ENCODE measurements around the gene GXYLT1. TPM values are rescaled to one million over a fixed set of nuclear protein-coding genes. Genes with fewer than 3 reads are reported as not detected.

The GXYLT1 gene
- total RNA-seq, 1 experiment from 2014 or later: 9.0 TPM

DNA sequence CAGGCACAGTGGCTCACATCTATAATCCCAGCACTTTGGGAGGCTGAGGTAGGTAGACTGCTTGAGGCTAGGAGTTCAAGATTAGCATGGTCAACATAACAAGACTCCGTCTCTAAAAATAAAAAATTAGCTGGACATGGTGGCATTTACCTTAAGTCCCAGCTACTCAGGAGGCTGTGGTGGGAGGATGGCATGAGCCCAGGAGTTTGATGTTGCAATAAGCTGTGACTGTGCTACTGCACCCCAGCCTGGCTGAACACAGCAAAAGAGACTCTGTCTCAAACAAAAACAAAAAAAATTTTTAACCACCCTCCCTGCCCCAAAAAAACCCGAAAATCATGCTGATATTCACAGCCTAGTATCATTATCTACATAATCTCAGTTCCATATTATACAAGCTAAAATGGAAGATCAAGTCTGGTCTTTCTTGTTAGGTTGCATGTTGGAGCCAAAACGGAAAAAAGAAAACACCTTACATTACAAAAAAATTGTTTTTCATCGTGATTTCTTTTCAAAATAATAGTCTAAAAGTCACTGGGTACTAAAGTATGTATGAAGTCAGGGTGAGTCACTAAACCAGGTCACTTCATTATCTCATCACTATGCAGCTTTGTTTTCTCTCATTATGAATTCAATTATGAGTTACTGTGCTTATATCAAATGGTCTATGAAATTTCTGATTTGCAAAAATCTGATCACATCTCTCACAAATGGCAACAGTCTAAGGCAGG lies 13.8 kb downstream of the GXYLT1 start:
- no peak overlapping the region for H2AFZ ChIP-seq (ENCODE audit: low read depth, low read length, poor library complexity, severe bottlenecking)
- no peak for DNase-seq (ENCODE audit: low read depth, low spot score)
- no peaks in the 10 kb centered on the region for H3K27me3 ChIP-seq (ENCODE audit: insufficient read depth, low read length)
- ChIA-PET POLR2A (no interaction called here), RAD21 (ENCODE audit: low non-redundant PET in 1 of 2, low total read pairs in 2 of 2, uncharacterized antibody in 2 of 2, unreplicated experiment in 2 of 2) (interaction anchor here in 1 of 2 experiments (0.6 kb wide), 1 partner anchor 154 kb away, joined by 19 read pairs; no protein-coding TSS in a partner anchor), CTCF (interaction anchor here (0.8 to 1.4 kb wide), 5 partner anchors 201 to 1152 kb away, joined by 3 to 9 read pairs (median 4); no protein-coding TSS in a partner anchor)
- intact Hi-C loops (cut with micrococcal nuclease): loop anchor here (2.0 kb wide), 1 partner anchor 438 kb away; no protein-coding TSS in a partner anchor
- H3K36me3 ChIP-seq (ENCODE audit: control insufficient read depth in 1 of 2, insufficient read depth in 2 of 2, low read length in 2 of 2): no peaks in the 10 kb centered on the region
- H3K9me3 ChIP-seq (ENCODE audit: control insufficient read depth in 1 of 2, insufficient read depth in 1 of 2, low read depth in 1 of 2, low read length in 2 of 2): no peaks in the 10 kb centered on the region
- no TSS peak for BruUV-seq (replicated peaks)
- TF ChIP-seq FOSL1 (IDR thresholded peaks at IDR 0.05; ENCODE audit: low read depth) (0 out of 2 replicates have a peak, but pooled peaks have one; percentile 15), MAX (IDR thresholded peaks at IDR 0.05) (no peak)
- no peak overlapping the region for H3K4me3 ChIP-seq (replicated peaks in 1 of 2; ENCODE audit: low read depth in 1 of 2, low read length in 2 of 2)
- H4K20me1 ChIP-seq (ENCODE audit: insufficient read depth): peaks cover 20% of the 10 kb centered on the region; the same call in 1 of the 2 replicates
- H3K9me2 ChIP-seq (ENCODE audit: insufficient read depth): no peaks in the 10 kb centered on the region
- peaks cover 0 to 13% of the 10 kb centered on the region in 2 experiments; a peak in 2 of 4 replicates for H3K4me1 ChIP-seq (ENCODE audit: control insufficient read depth in 1 of 2, insufficient read depth in 2 of 2, low read length in 2 of 2)
- H3K9ac ChIP-seq (ENCODE audit: low read length): no peak overlapping the region
- H3K79me2 ChIP-seq (ENCODE audit: insufficient read depth, low read length): peaks cover 88% of the 10 kb centered on the region
- no peak overlapping the region for H3K27ac ChIP-seq (ENCODE audit: low read depth, low read length)
- peak overlapping the region; percentile 2; the same call in 1 of the 2 replicates for H3K4me2 ChIP-seq (ENCODE audit: low read length)
- no peak; the same call in 1 of the 2 replicates for ATAC-seq

GRCh38 chr12:42129595-42130204 lies 15.0 kb downstream of the GXYLT1 start:
- H4K20me1 ChIP-seq (ENCODE audit: insufficient read depth): peaks cover 20% of the 10 kb centered on the region; the same call in 1 of the 2 replicates
- no peak overlapping the region for H3K9ac ChIP-seq (ENCODE audit: low read length)
- H3K27ac ChIP-seq (ENCODE audit: low read depth, low read length): no peak overlapping the region
- H3K9me3 ChIP-seq (ENCODE audit: control insufficient read depth in 1 of 2, insufficient read depth in 1 of 2, low read depth in 1 of 2, low read length in 2 of 2): no peaks in the 10 kb centered on the region
- H3K4me3 ChIP-seq (replicated peaks in 1 of 2; ENCODE audit: low read depth in 1 of 2, low read length in 2 of 2): no peak overlapping the region
- intact Hi-C loops (cut with micrococcal nuclease): loop anchor here (1.0 to 2.0 kb wide), 3 partner anchors 203 to 439 kb away; no protein-coding TSS in a partner anchor
- no TSS peak for BruUV-seq (replicated peaks)
- no peak overlapping the region for H2AFZ ChIP-seq (ENCODE audit: low read depth, low read length, poor library complexity, severe bottlenecking)
- H3K4me1 ChIP-seq (ENCODE audit: control insufficient read depth in 1 of 2, insufficient read depth in 2 of 2, low read length in 2 of 2): peaks cover 0 to 13% of the 10 kb centered on the region in 2 experiments; a peak in 2 of 4 replicates
- TF ChIP-seq, protein P1, sequence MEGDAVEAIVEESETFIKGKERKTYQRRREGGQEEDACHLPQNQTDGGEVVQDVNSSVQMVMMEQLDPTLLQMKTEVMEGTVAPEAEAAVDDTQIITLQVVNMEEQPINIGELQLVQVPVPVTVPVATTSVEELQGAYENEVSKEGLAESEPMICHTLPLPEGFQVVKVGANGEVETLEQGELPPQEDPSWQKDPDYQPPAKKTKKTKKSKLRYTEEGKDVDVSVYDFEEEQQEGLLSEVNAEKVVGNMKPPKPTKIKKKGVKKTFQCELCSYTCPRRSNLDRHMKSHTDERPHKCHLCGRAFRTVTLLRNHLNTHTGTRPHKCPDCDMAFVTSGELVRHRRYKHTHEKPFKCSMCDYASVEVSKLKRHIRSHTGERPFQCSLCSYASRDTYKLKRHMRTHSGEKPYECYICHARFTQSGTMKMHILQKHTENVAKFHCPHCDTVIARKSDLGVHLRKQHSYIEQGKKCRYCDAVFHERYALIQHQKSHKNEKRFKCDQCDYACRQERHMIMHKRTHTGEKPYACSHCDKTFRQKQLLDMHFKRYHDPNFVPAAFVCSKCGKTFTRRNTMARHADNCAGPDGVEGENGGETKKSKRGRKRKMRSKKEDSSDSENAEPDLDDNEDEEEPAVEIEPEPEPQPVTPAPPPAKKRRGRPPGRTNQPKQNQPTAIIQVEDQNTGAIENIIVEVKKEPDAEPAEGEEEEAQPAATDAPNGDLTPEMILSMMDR (IDR thresholded peaks at IDR 0.05 in 2 of 3, conservative IDR thresholded peaks at IDR 0.05 in 1 of 3; ENCODE audit: borderline replicate concordance in 1 of 3, insufficient read depth in 1 of 3, low read depth in 2 of 3, low read length in 2 of 3): peak; percentile 74 to 85 (median 83)
- TF ChIP-seq YY1 (IDR thresholded peaks at IDR 0.05; ENCODE audit: extremely low read depth, insufficient replicate concordance, low read depth, low read length) (no peak), RAD21 (IDR thresholded peaks at IDR 0.05; ENCODE audit: low read depth) (peak; percentile 91)
- RAD21 ChIA-PET (ENCODE audit: low non-redundant PET in 1 of 2, low total read pairs in 2 of 2, uncharacterized antibody in 2 of 2, unreplicated experiment in 2 of 2): no interaction called here
- POLR2A ChIA-PET: no interaction called here
- H3K27me3 ChIP-seq (ENCODE audit: insufficient read depth, low read length): no peaks in the 10 kb centered on the region
- H3K4me2 ChIP-seq (ENCODE audit: low read length): no peak overlapping the region
- peaks cover 85% of the 10 kb centered on the region for H3K79me2 ChIP-seq (ENCODE audit: insufficient read depth, low read length)
- no peaks in the 10 kb centered on the region for H3K9me2 ChIP-seq (ENCODE audit: insufficient read depth)
- no peaks in the 10 kb centered on the region for H3K36me3 ChIP-seq (ENCODE audit: control insufficient read depth in 1 of 2, insufficient read depth in 2 of 2, low read length in 2 of 2)
- ATAC-seq (peak; percentile 88), DNase-seq (ENCODE audit: low read depth, low spot score) (peak; percentile 61)
- CTCF ChIA-PET: interaction anchor here (1.1 kb wide), 1 partner anchor 242 kb away, joined by 6 read pairs; no protein-coding TSS in a partner anchor

All from HCT116 (cell line).